GM12878 (cell line): ENCODE data around the gene ADAMTSL1. TPM values are rescaled to one million over a fixed set of nuclear protein-coding genes. Genes with fewer than 3 reads are reported as not detected.

Source experiments
- ATAC-seq: fragments of 200-7000 bp; cut with Tn5 transposase; 3 replicates; pipeline ENCODE4 v1.9.1; 2020; ENCODE audit warnings: mild to moderate bottlenecking, moderate library complexity
- BruUV-seq: library from RNA; stranded (reverse); fragments of 400-500 nt; replicated peaks from 2 replicates; lab custom pipeline; 2021; lab: Mats Ljungman, UMichigan
- CTCF ChIA-PET: fragments of 300-600 bp; sonication (Branson Sonifier 250); formaldehyde crosslinking; extraction: SDS; loops from one replicate; lab custom pipeline; 2021; ENCODE audit warnings: inconsistent platforms; lab: Yijun Ruan, JAX
- POLR2A ChIA-PET: fragments of 350-600 bp; formaldehyde crosslinking; extraction: SDS; loops from one replicate; lab custom pipeline; 2021; ENCODE audit warnings: inconsistent platforms; lab: Charles Lee
- RAD21 ChIA-PET: fragments of 300-600 bp; sonication (Branson Sonifier 250); formaldehyde crosslinking; loops from one replicate; lab custom pipeline; 2023; ENCODE audit warnings: antibody characterized with exemption; ENCODE audit not compliant: unreplicated experiment; lab: Charles Lee
- SMC1A ChIA-PET: fragments of 300-600 bp; sonication (Branson Sonifier 250); formaldehyde crosslinking; loops from one replicate; lab custom pipeline; 2023; ENCODE audit not compliant: unreplicated experiment, uncharacterized antibody; lab: Charles Lee
- DNase-seq: peaks from one replicate; pipeline ENCODE4 v3.0.0-alpha.2; 2011; ENCODE audit warnings: low read depth, low spot score
- FAIRE-seq: peaks from 3 replicates; lab custom pipeline; 2011; peaks lifted over from hg19 to GRCh38; lab: Jason Lieb, UNC
- H2AFZ ChIP-seq: 2 replicates; pipeline ENCODE4 v1.6.0; 2011; ENCODE audit warnings: low read depth, low read length, control low read depth; ENCODE audit not compliant: control insufficient read depth
- H3K27ac ChIP-seq: 2 replicates; pipeline ENCODE4 v1.5.1; 2011; ENCODE audit warnings: control low read depth; ENCODE audit not compliant: control insufficient read depth, insufficient read depth
- H3K27me3 ChIP-seq, 2 experiments: replicated peaks in 1 of 2; 2 replicates each; pipeline versions ENCODE4 v1.6.0 to v1.6.1; 2011; ENCODE audit warnings: low read length in 1 of 2; ENCODE audit not compliant: control insufficient read depth in 2 of 2, insufficient read depth in 2 of 2
- H3K36me3 ChIP-seq, 2 experiments: 2 replicates each; pipeline ENCODE4 v1.5.1; 2011; ENCODE audit warnings: low read length in 1 of 2; ENCODE audit not compliant: control insufficient read depth in 2 of 2, insufficient read depth in 2 of 2
- H3K4me1 ChIP-seq: 2 replicates; pipeline ENCODE4 v1.6.1; 2011; ENCODE audit warnings: mild to moderate bottlenecking, low read length, moderate library complexity, mixed read lengths; ENCODE audit not compliant: control insufficient read depth, insufficient read depth
- H3K4me2 ChIP-seq: 2 replicates; pipeline ENCODE4 v1.6.0; 2011; ENCODE audit warnings: control low read depth; ENCODE audit not compliant: control insufficient read depth, insufficient read depth
- H3K4me3 ChIP-seq: fragments of 200-600 bp; sonication (generic); 2 replicates; pipeline ENCODE4 v1.5.1; 2016
- H3K79me2 ChIP-seq: 2 replicates; pipeline ENCODE4 v1.6.0; 2011; ENCODE audit warnings: low read length; ENCODE audit not compliant: control insufficient read depth, insufficient read depth
- H3K9ac ChIP-seq: 2 replicates; pipeline ENCODE4 v1.8.0; 2011; ENCODE audit warnings: low read length, control low read depth, mixed read lengths; ENCODE audit not compliant: control insufficient read depth, insufficient read depth
- H3K9me3 ChIP-seq: replicated peaks from 3 replicates; pipeline ENCODE4 v1.5.1; 2011; ENCODE audit warnings: mild to moderate bottlenecking, low read length; ENCODE audit not compliant: control insufficient read depth, insufficient read depth
- H4K20me1 ChIP-seq: 2 replicates; pipeline ENCODE4 v1.6.0; 2011; ENCODE audit not compliant: control insufficient read depth, insufficient read depth
- BMI1 ChIP-seq: fragments of 450-650 bp; IDR thresholded peaks from 2 replicates; pipeline ENCODE4 v1.6.1; 2016; ENCODE audit warnings: mild to moderate bottlenecking, moderate library complexity, borderline replicate concordance
- CREM ChIP-seq: IDR thresholded peaks from 2 replicates; pipeline ENCODE4 v1.6.1; 2014; ENCODE audit warnings: antibody characterized with exemption, low read depth
- ESRRA ChIP-seq: IDR thresholded peaks from 2 replicates; pipeline ENCODE4 v1.6.1; 2012; ENCODE audit warnings: mild to moderate bottlenecking, low read length, improper control_type of control experiment
- GABPA ChIP-seq: IDR thresholded peaks from 2 replicates; pipeline ENCODE4 v1.6.1; 2014; ENCODE audit warnings: antibody characterized with exemption, low read depth, mild to moderate bottlenecking, inconsistent platforms
- MTA3 ChIP-seq: IDR thresholded peaks from 2 replicates; pipeline ENCODE4 v1.6.1; 2012; ENCODE audit warnings: low read length, inconsistent platforms, borderline replicate concordance
- POLR2AphosphoS5 ChIP-seq: IDR thresholded peaks from 2 replicates; pipeline ENCODE4 v1.6.1; 2011; ENCODE audit warnings: mild to moderate bottlenecking, low read length, inconsistent platforms
- STAT1 ChIP-seq: fragments of 450-650 bp; conservative IDR thresholded peaks from 2 replicates; pipeline ENCODE4 v1.6.1; 2014; ENCODE audit warnings: antibody characterized with exemption, mild to moderate bottlenecking
- TCF7 ChIP-seq: IDR thresholded peaks from 2 replicates; pipeline ENCODE4 v1.6.1; 2014; ENCODE audit warnings: antibody characterized with exemption, borderline replicate concordance
- ZNF207 ChIP-seq: fragments of 450-650 bp; IDR thresholded peaks from 2 replicates; pipeline ENCODE4 v1.6.1; 2014; ENCODE audit warnings: antibody characterized with exemption, mild to moderate bottlenecking, borderline replicate concordance
- ZNF217 ChIP-seq: fragments of 450-650 bp; IDR thresholded peaks from 2 replicates; pipeline ENCODE4 v1.6.1; 2017; ENCODE audit warnings: antibody characterized with exemption, mild to moderate bottlenecking
- ZNF384 ChIP-seq: IDR thresholded peaks from 2 replicates; pipeline ENCODE4 v1.6.1; 2012; ENCODE audit warnings: low read depth, mild to moderate bottlenecking, low read length, improper control_type of control experiment, borderline replicate concordance
- WGBS: methylation state at CpG from one replicate; pipeline ENCODE4 v1.1.6; 2016; ENCODE audit warnings: low lambda C conversion rate; ENCODE audit not compliant: insufficient replicate concordance, insufficient coverage; ENCODE audit errors: missing lambda C conversion rate; 5-methylcytosine and 5-hydroxymethylcytosine counted together
- in situ Hi-C: fragments of 300-500 bp; cut with MboI; formaldehyde crosslinking; loops from 9 replicates; pipeline ENCODE4 v1.14.3; 2018; ENCODE audit warnings: mixed read lengths
- intact Hi-C: fragments of 100-400 bp; cut with micrococcal nuclease; formaldehyde crosslinking; loops from one replicate; pipeline ENCODE4 v1.14.2; 2022; ENCODE audit not compliant: unreplicated experiment
- polyA plus RNA-seq, 11 experiments: library from polyadenylated mRNA; depleted of rRNA in 4 of 11; unstranded in 6 of 11; stranded (reverse) in 5 of 11; fragments of >200 nt; fragmentation: Nextera tagmentation in 4 of 11; fragmentation: Illumina TruSeq in 1 of 11; extraction: Ambion mirVana in 4 of 11; extraction: Trizol in 1 of 11; gene quantifications; 1 replicate in 1 of 11; 2 replicates in 10 of 11; pipeline versions ENCODE4 v1.2.1 to v1.2.3, GENCODE V29; 2011 to 2016; ENCODE audit warnings: inconsistent platforms in 2 of 11, missing spikeins in 2 of 11, low read depth in 1 of 11
- total RNA-seq, 4 experiments: library from RNA; depleted of rRNA in 3 of 4; stranded (reverse); fragments of >200 nt in 3 of 4; fragmentation: Illumina TruSeq in 1 of 4; extraction: Trizol in 1 of 4; gene quantifications; 2 replicates each; pipeline versions ENCODE4 v1.2.1 to v1.2.3, GENCODE V29; 2013 to 2021
- TF ChIP-seq, protein P1 (sequence below): IDR thresholded peaks from 2 replicates; pipeline ENCODE4 v1.6.1; 2012; ENCODE audit warnings: low read depth, low read length, improper control_type of control experiment
- TF ChIP-seq, protein P2 (sequence below): IDR thresholded peaks from 2 replicates; pipeline ENCODE4 v1.6.1; 2011; ENCODE audit warnings: low read depth, low read length, improper control_type of control experiment, borderline replicate concordance
- TF ChIP-seq, protein P3 (sequence below): fragments of 150-350 bp; IDR thresholded peaks from 2 replicates; pipeline ENCODE4 v1.6.1; 2014; ENCODE audit warnings: mild to moderate bottlenecking, low read depth, low read length
- TF ChIP-seq, protein P4 (sequence below): IDR thresholded peaks from 2 replicates; pipeline ENCODE4 v1.6.1; 2011; ENCODE audit warnings: borderline replicate concordance, low read depth, mild to moderate bottlenecking, moderate library complexity, mixed read lengths, low read length; ENCODE audit not compliant: insufficient read depth; ENCODE audit errors: extremely low read length
- TF ChIP-seq, protein P5 (sequence below): fragments of 450-650 bp; IDR thresholded peaks from 2 replicates; pipeline ENCODE4 v1.6.1; 2017; ENCODE audit warnings: borderline replicate concordance

Gene ADAMTSL1
- total and polyA plus RNA-seq, 10 of the 15 experiments (the other 5 are each of a cell fraction or from before 2014, with no cell fraction given): 0.01 to 0.10 (median 0.07) TPM; not detected in 6

DNA sequence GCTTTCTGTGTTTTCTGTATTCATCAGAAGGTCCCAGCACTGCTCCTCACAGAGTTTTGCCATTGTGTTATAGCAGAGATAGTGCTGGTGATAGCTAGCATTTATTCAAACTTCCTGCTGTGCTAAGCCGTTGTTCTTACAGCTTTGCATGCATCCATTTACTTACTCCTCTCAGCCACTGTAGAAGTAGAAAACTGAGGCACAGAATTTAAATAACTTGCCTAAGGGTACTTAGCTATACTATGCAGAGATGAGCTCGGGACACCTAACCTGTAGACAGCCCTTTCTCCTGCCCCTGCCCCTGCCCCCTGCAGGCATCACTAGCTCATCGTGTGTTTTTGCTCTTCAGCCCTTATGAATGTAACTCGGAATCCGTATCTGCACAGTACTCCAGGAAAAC lies 331.4 kb downstream of the ADAMTSL1 start (continued):
- no peak for TF ChIP-seq STAT1
- TF ChIP-seq, protein P1, sequence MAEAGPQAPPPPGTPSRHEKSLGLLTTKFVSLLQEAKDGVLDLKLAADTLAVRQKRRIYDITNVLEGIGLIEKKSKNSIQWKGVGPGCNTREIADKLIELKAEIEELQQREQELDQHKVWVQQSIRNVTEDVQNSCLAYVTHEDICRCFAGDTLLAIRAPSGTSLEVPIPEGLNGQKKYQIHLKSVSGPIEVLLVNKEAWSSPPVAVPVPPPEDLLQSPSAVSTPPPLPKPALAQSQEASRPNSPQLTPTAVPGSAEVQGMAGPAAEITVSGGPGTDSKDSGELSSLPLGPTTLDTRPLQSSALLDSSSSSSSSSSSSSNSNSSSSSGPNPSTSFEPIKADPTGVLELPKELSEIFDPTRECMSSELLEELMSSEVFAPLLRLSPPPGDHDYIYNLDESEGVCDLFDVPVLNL: no peak
- TF ChIP-seq, protein P2, sequence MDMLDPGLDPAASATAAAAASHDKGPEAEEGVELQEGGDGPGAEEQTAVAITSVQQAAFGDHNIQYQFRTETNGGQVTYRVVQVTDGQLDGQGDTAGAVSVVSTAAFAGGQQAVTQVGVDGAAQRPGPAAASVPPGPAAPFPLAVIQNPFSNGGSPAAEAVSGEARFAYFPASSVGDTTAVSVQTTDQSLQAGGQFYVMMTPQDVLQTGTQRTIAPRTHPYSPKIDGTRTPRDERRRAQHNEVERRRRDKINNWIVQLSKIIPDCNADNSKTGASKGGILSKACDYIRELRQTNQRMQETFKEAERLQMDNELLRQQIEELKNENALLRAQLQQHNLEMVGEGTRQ: no peak
- TF ChIP-seq, protein P3, sequence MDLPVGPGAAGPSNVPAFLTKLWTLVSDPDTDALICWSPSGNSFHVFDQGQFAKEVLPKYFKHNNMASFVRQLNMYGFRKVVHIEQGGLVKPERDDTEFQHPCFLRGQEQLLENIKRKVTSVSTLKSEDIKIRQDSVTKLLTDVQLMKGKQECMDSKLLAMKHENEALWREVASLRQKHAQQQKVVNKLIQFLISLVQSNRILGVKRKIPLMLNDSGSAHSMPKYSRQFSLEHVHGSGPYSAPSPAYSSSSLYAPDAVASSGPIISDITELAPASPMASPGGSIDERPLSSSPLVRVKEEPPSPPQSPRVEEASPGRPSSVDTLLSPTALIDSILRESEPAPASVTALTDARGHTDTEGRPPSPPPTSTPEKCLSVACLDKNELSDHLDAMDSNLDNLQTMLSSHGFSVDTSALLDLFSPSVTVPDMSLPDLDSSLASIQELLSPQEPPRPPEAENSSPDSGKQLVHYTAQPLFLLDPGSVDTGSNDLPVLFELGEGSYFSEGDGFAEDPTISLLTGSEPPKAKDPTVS: no peak

DNA sequence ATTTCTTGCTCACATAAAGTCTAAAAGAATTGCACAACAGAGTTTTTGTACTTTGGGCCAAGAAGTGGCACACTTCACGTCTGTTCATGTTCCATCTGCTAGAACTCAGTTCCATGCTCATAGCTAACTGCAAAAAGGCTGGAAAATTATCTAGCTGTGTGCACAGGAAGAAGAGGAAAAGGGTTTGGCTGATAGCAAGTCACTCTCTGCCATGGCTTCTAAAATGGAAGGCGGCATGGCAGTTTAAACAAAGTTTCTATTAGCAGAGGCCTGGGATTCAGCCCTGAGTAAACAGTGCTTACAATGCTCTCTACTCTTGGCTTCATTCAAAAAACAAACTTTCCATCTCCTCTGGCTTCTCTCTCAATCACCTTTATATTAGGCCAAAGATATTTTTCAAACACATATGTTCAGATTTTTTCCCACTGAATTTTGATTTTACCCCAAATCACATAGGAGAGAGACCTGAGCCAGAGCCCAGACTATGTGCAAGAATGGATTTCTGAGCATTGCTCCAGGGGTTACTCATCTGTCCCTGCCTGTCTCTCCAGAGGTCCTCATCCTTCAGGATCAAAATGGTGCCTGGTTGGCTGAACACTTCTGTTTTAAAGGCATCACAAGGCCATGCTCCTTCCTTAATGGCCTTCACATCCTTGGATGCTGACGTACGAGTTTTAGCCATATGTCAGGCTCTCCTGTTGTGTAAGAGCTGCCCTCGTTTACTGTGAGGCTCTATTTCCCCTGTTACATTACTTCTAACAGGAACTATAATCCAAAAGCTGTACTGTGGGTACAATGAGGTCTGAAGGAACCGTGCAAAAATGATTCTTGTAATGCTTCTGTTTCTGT lies 332.5 kb downstream of the ADAMTSL1 start:
- Histone ChIP-seq H3K4me1 (no peaks in the 10 kb centered on the region), H2AFZ (no peak overlapping the region), H3K9ac (no peak overlapping the region), H4K20me1 (no peaks in the 10 kb centered on the region), H3K27me3 (no peaks in the 10 kb centered on the region), H3K27ac (no peak overlapping the region), H3K4me3 (no peak overlapping the region), H3K4me2 (no peak overlapping the region), H3K79me2 (no peaks in the 10 kb centered on the region), H3K9me3 (no peaks in the 10 kb centered on the region), H3K36me3 (no peaks in the 10 kb centered on the region)
- ChIA-PET SMC1A (interaction anchor here (1.0 kb wide), 1 partner anchor 16 kb away, joined by 3 read pairs; no protein-coding TSS in a partner anchor), CTCF (no interaction called here), RAD21 (no interaction called here), POLR2A (no interaction called here)
- BruUV-seq: no TSS peak
- in situ Hi-C loops: no loop called here
- WGBS: 33% methylated on average over 6 of the region's 6 CpGs
- intact Hi-C loops: no loop called here
- ATAC-seq (no peak), FAIRE-seq (no peak), DNase-seq (no peak)
- TF ChIP-seq, protein P4, sequence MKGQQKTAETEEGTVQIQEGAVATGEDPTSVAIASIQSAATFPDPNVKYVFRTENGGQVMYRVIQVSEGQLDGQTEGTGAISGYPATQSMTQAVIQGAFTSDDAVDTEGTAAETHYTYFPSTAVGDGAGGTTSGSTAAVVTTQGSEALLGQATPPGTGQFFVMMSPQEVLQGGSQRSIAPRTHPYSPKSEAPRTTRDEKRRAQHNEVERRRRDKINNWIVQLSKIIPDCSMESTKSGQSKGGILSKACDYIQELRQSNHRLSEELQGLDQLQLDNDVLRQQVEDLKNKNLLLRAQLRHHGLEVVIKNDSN: no peak
- no peak for TF ChIP-seq BMI1
- TF ChIP-seq ZNF207: no peak
- TF ChIP-seq ZNF384: no peak
- no peak for TF ChIP-seq MTA3
- no peak for TF ChIP-seq TCF7
- TF ChIP-seq, protein P5, sequence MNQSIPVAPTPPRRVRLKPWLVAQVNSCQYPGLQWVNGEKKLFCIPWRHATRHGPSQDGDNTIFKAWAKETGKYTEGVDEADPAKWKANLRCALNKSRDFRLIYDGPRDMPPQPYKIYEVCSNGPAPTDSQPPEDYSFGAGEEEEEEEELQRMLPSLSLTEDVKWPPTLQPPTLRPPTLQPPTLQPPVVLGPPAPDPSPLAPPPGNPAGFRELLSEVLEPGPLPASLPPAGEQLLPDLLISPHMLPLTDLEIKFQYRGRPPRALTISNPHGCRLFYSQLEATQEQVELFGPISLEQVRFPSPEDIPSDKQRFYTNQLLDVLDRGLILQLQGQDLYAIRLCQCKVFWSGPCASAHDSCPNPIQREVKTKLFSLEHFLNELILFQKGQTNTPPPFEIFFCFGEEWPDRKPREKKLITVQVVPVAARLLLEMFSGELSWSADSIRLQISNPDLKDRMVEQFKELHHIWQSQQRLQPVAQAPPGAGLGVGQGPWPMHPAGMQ: no peak
- TF ChIP-seq CREM: no peak
- TF ChIP-seq ESRRA: no peak
- TF ChIP-seq POLR2AphosphoS5: no peak
- TF ChIP-seq GABPA: no peak
- TF ChIP-seq ZNF217: no peak
